Fibroblast of pulmonary artery (primary cell): Measurements from ENCODE around the gene CTSO.

Experiments used
- DNase-seq: peaks from one replicate; pipeline ENCODE4 v3.0.0-alpha.2; 2010; ENCODE audit warnings: low read depth
- H3K4me3 ChIP-seq: replicated peaks from 2 replicates; pipeline ENCODE4 v1.5.1; 2011; ENCODE audit warnings: low read depth, mild to moderate bottlenecking, control low read depth, low read length, moderate library complexity
- TF ChIP-seq, protein P1 (sequence below): IDR thresholded peaks from 2 replicates; pipeline ENCODE4 v1.5.1; 2011; ENCODE audit warnings: mild to moderate bottlenecking, control low read depth, low read length, inconsistent platforms; ENCODE audit errors: missing control alignments

CTSO gene

DNA sequence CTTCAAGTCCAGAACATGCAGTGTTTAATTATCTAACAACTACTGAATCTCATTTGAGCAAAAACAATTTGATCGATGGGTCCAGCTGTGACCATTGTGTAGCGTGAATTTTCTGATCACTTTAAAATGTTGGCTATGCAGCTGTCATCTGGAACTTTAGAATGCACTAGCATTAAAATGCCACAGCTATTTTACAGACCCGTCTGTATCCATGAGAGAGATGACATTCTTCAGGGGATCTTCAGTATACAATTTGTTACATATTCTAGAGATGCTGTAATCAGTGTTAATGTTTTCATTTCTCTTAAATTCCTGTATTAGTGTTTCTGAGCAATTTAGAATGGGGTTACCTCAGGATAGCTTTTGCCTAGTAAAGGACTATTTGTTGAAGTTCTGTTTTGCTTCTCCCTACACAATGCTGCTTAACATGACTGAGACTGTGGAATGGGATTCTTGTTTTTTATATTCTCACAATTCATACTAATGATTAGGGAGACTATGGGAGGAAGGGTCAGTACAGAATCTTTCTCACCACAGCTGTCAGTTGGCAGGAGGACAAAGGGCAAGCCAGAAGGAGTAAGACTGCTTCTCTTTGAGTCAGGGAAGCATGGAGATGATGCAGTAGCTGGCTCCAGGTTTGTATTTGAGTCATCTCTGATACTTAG lies 13.2 kb upstream of the CTSO start:
- no peak for DNase-seq
- H3K4me3 ChIP-seq: no peak overlapping the region
- TF ChIP-seq, protein P1, sequence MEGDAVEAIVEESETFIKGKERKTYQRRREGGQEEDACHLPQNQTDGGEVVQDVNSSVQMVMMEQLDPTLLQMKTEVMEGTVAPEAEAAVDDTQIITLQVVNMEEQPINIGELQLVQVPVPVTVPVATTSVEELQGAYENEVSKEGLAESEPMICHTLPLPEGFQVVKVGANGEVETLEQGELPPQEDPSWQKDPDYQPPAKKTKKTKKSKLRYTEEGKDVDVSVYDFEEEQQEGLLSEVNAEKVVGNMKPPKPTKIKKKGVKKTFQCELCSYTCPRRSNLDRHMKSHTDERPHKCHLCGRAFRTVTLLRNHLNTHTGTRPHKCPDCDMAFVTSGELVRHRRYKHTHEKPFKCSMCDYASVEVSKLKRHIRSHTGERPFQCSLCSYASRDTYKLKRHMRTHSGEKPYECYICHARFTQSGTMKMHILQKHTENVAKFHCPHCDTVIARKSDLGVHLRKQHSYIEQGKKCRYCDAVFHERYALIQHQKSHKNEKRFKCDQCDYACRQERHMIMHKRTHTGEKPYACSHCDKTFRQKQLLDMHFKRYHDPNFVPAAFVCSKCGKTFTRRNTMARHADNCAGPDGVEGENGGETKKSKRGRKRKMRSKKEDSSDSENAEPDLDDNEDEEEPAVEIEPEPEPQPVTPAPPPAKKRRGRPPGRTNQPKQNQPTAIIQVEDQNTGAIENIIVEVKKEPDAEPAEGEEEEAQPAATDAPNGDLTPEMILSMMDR: no peak

DNA sequence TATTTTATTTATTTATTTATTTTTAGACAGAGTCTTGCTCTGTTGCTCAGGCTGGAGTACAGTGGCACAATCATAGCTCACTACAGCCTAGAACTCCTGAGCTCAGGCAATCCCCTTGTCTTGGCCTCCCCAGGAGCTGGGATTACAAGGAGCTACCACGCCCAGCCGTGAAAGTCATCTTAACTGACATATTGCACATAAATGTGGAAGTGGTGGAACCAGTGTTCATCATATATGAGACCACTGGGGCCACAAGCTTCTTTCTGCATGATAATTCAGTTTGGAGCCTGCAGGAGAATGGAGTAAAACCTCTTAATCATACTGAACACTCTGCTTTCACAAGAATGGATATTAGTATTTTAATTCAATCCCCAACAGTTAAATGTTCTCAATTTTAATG lies 12.5 kb upstream of the CTSO start:
- no peak overlapping the region for H3K4me3 ChIP-seq
- no peak for DNase-seq
- TF ChIP-seq, protein P1: no peak

DNA sequence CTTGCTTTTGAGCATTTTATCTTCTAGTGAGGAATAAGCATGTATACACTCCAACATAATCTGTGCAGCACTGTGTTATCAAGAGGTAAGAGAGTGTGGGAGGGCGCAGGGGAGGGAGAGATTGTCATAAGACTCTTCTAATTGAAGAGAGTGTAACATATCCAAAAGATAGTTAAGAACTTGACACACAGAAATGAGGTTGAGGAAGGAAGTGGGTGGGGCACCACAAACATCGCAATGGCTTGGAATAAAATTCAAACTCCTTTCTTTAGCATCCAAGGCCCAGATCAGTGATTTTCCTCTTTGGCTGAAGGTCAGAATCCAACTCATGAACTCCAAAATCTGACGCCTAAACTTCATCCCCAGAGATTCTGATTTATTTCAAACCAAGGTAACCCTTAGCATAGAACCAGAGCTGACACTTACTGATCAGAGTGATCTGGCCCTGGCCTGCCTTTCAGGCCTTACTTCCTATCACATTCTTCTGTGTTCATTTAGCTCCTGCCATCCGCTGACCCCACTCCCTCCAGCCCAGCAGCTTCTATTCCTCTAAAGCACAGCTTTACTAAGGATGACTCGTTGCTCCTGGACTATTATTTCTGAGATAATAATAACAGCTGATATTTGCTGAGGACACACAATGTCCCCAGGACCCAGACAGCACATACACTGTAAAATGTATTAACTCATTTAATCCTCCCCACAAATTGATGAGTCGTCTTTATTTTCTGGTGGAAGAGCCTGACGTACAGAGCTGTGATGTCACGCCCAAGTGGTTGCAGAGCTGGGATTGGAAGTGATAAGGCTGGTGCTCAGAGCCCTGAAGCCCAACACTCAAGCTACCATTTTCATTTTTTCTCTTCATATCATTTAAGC lies 10.6 kb upstream of the CTSO start:
- TF ChIP-seq, protein P1: no peak
- no peak overlapping the region for H3K4me3 ChIP-seq
- no peak for DNase-seq

DNA sequence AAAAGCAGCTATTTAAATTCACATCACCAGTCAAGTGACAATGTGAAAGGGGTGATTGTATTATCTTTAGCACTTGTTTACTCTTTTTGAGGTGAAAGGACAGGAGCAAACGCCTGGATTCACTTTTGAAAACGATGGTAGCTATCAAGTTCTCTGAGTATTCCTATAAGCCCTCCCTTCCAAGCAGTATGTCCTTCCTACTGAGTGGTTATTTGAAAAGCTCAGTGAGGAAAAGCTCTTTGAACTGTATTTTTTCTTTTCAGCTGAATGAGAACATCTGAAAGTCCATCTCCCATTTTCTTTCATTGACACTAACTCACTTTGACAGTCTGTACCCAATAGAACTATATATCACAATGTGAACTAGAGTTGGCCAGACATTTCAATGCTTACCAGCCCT lies 9.1 kb upstream of the CTSO start:
- TF ChIP-seq, protein P1: no peak
- no peak overlapping the region for H3K4me3 ChIP-seq
- no peak for DNase-seq

DNA sequence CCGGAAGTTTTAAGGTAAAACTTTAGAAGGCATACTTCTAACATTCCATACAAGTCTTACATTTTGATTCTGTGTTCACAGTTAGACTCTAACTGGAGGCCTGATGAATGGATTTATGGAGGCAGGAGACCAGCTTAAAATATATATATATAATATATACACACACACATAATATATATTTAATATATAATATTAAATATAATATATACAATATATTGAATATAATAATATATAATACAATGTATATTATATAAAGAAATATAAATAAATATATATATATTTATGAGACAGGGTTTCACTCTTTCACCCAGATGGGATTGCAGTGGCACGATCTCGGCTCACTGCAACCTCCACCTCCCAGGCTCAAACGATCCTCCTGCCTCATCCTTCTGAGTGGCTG lies 7.9 kb upstream of the CTSO start:
- DNase-seq: no peak
- H3K4me3 ChIP-seq: no peak overlapping the region
- TF ChIP-seq, protein P1: no peak

DNA sequence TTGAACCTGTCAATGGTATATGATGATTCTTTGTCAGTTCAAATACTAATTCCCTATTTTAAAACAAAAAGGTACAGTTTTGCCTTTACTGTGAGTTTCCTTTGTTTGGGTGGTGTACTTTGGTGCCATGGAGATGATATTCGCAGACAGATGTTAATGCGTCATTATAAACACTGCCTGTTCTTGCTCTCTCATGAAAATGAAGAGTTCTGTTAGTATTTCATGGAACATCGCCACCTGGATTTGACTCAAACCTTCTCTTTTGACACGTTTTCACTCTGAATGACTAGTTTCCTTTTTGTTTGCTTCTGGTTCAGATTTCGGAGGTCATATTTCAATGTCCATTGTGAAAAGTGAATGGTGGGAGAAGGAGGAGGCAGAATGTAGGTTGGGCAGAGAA lies 6.9 kb upstream of the CTSO start:
- TF ChIP-seq, protein P1: no peak
- H3K4me3 ChIP-seq: no peak overlapping the region
- peak; percentile 82 for DNase-seq
